Stimulated activated naive B cell treated with anti-CD40 and anti-IgM and Interleukin-4, amounts not matched to agents 10 μg/mL and 1 μg/mL and 100 μg/mL, for 72 hours (primary cell): ENCODE data around the gene KRTAP4-9.
A peak's percentile ranks its signal among the peaks of the same experiment; 100 is the strongest.
"Not testable (repeated sequence)": the region's sequence is repeated elsewhere in the genome, so short reads cannot be mapped to it uniquely, and the experiment has no call there.

ENCODE experiments used
- ATAC-seq, 2 donors: fragments of 150-1000 bp; cut with Tn5 transposase; replicated peaks; 2 replicates each; pipeline ENCODE4 v1.10.0; 2021; ENCODE audit warnings: moderate library complexity in 1 of 2
- DNase-seq: peaks from one replicate; pipeline ENCODE4 v3.0.0; 2021
- H3K27ac Mint-ChIP-seq: one replicate; pipeline ENCODE4 v1.8.0; 2022; ENCODE audit warnings: mild to moderate bottlenecking, mixed read lengths
- H3K27me3 Mint-ChIP-seq, 2 donors: one replicate each; pipeline ENCODE4 v1.8.0; 2022; ENCODE audit warnings: mixed read lengths in 2 of 2
- H3K36me3 Mint-ChIP-seq, 2 donors: one replicate each; pipeline ENCODE4 v1.8.0; 2022; ENCODE audit warnings: mixed read lengths in 2 of 2, mild to moderate bottlenecking in 1 of 2
- H3K4me1 Mint-ChIP-seq, 2 donors: one replicate each; pipeline ENCODE4 v1.8.0; 2022; ENCODE audit warnings: mixed read lengths in 2 of 2, mild to moderate bottlenecking in 1 of 2
- H3K4me3 Mint-ChIP-seq, 2 donors: one replicate each; pipeline ENCODE4 v1.8.0; 2022; ENCODE audit warnings: mild to moderate bottlenecking in 2 of 2, mixed read lengths in 2 of 2, moderate library complexity in 1 of 2
- H3K9me3 Mint-ChIP-seq, 2 donors: one replicate each; pipeline ENCODE4 v1.8.0; 2022; ENCODE audit warnings: mixed read lengths in 2 of 2, mild to moderate bottlenecking in 1 of 2

KRTAP4-9 gene

DNA sequence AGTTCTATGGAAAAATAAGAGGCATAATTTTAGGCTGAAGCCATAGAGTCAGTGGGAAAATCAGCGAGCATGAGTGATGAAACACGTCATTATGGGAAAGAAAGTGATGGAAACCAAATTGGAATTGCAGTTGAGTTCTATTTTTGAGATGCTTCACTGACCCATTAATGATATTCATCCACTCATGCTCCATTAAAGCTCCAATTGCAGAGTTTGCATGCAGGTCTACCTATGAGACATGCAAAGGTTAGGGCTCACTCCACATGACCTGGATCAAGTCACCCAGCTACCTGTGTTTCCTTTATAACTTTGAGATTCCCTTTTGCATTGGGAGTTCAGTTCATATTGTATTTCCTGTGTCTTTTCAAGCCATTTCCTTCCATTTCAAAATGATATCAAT, 31.5 kb upstream of the KRTAP4-9 start:
- Mint-ChIP-seq H3K36me3 (no peaks in the 10 kb centered on the region), H3K4me1 (peaks cover 0 to 7% of the 10 kb centered on the region in 2 donors), H3K27ac (no peak overlapping the region), H3K4me3 (no peak overlapping the region), H3K27me3 (peaks cover 11 to 19% of the 10 kb centered on the region in 2 donors), H3K9me3 (peaks cover 0 to 5% of the 10 kb centered on the region in 2 donors)
- DNase-seq: no peak
- ATAC-seq: no peak

GRCh38 chr17:41076788-41077187, 28.4 kb upstream of the KRTAP4-9 start:
- ATAC-seq (no peak), DNase-seq (no peak)
- Mint-ChIP-seq H3K27me3 (peaks cover 16 to 28% of the 10 kb centered on the region in 2 donors), H3K36me3 (no peaks in the 10 kb centered on the region), H3K4me3 (no peak overlapping the region), H3K4me1 (peaks cover 0 to 5% of the 10 kb centered on the region in 2 donors), H3K27ac (no peak overlapping the region), H3K9me3 (peaks cover 0 to 5% of the 10 kb centered on the region in 2 donors)

DNA sequence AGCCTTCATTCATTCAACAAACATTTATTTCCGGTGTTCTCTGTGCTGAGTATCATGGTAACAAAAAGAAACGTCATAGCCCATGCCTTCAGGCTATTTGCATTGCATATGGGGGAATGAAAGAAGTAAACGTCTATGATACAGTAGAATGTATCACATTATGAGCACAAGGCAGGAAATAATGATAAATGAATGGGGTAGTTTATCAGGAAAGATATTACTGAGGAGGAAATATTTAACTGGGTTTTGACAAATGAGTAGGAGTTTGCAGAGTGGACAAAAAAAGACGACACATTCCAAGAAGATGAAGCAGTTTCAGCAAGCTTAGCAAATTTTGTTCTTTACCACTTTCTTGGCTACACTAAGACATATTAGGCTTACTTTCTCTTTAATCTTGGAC, 22.6 kb upstream of the KRTAP4-9 start:
- H3K4me3 Mint-ChIP-seq: no peak overlapping the region
- no peaks in the 10 kb centered on the region for H3K36me3 Mint-ChIP-seq
- H3K27ac Mint-ChIP-seq: no peak overlapping the region
- no peaks in the 10 kb centered on the region for H3K4me1 Mint-ChIP-seq
- DNase-seq (no peak), ATAC-seq (no peak)
- H3K9me3 Mint-ChIP-seq: no peaks in the 10 kb centered on the region
- H3K27me3 Mint-ChIP-seq: peaks cover 9 to 16% of the 10 kb centered on the region in 2 donors

- not testable (repeated sequence) for H3K9me3 Mint-ChIP-seq, H3K4me3 Mint-ChIP-seq, H3K4me1 Mint-ChIP-seq, H3K36me3 Mint-ChIP-seq, ATAC-seq, DNase-seq, H3K27ac Mint-ChIP-seq
- H3K27me3 Mint-ChIP-seq: peaks cover 9 to 16% of the 10 kb centered on the region in 2 donors
Observed at GRCh38 chr17:41083427-41083826, 21.8 kb upstream of the KRTAP4-9 start.

DNA sequence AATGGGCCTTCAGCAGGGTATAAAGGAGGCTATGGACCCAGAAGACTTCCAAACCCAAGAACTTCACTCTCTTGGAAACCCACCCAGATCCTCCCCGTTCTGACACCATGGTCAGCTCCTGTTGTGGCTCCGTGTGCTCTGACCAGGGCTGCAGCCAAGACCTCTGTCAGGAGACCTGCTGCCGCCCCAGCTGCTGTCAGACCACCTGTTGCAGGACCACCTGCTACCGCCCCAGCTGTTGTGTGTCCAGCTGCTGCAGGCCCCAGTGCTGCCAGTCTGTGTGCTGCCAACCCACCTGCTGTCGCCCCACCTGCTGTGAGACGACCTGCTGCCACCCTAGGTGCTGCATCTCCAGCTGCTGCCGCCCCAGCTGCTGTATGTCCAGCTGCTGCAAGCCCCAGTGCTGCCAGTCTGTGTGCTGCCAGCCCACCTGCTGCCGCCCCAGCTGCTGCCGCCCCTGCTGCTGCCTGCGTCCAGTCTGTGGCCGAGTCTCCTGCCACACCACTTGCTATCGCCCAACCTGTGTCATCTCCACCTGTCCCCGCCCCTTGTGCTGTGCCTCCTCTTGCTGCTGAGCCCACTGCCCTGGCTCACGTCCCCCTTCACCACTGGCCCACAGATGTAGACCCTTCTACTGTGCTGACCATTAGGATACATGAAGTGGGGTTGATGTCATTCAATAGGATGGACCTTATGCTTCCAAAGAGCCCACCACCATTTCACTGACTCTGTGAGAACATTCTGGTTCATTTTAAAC, 20.9 kb upstream of the KRTAP4-9 start, which contains the start of gene KRTAP4-7:
TSS of gene KRTAP4-7 (plus strand) at position 51 of the 757 bp plus-strand sequence. CDS start at position 108, 57 bp downstream.
- not testable (repeated sequence) for H3K4me1 Mint-ChIP-seq

GRCh38 chr17:41088760-41089352, 16.3 kb upstream of the KRTAP4-9 start:
- DNase-seq, H3K4me1 Mint-ChIP-seq, H3K27me3 Mint-ChIP-seq, H3K36me3 Mint-ChIP-seq, H3K27ac Mint-ChIP-seq, H3K9me3 Mint-ChIP-seq, H3K4me3 Mint-ChIP-seq: not testable (repeated sequence)
- peak; percentile 68 to 82 for ATAC-seq

More for the DNA sequence above, 20.9 kb upstream of the KRTAP4-9 start, which contains the start of gene KRTAP4-7:
- DNase-seq, H3K36me3 Mint-ChIP-seq, H3K4me3 Mint-ChIP-seq, H3K27ac Mint-ChIP-seq, H3K9me3 Mint-ChIP-seq, ATAC-seq: not testable (repeated sequence)
- H3K27me3 Mint-ChIP-seq: peaks cover 9 to 16% of the 10 kb centered on the region in 2 donors

GRCh38 chr17:41096055-41096454, 9.1 kb upstream of the KRTAP4-9 start:
- ATAC-seq (no peak), DNase-seq (no peak)
- Mint-ChIP-seq H3K27ac (no peak overlapping the region), H3K27me3 (peaks cover 6 to 10% of the 10 kb centered on the region in 2 donors), H3K36me3 (peaks cover 0 to 4% of the 10 kb centered on the region in 2 donors), H3K9me3 (peaks cover 0 to 2% of the 10 kb centered on the region in 2 donors), H3K4me1 (peaks cover 9 to 11% of the 10 kb centered on the region in 2 donors), H3K4me3 (no peak overlapping the region)

- Mint-ChIP-seq H3K9me3 (peaks cover 0 to under 1% of the 10 kb centered on the region in 2 donors), H3K27ac (no peak within 1 kb of the TSS), H3K36me3 (peaks cover 0 to 4% of the 10 kb centered on the region in 2 donors), H3K4me1 (peaks cover 18 to 21% of the 10 kb centered on the region in 2 donors), H3K4me3 (no peak within 1 kb of the TSS), H3K27me3 (peaks cover 6 to 10% of the 10 kb centered on the region in 2 donors)
- ATAC-seq (no peak), DNase-seq (no peak)
Observed at GRCh38 chr17:41098042-41098441, 7.1 kb upstream of the KRTAP4-9 start, which contains the start of gene KRTAP4-8. Gene KRTAP4-8 (minus strand): TSS chr17:41098142. CDS start chr17:41098084, 58 bp downstream.

DNA sequence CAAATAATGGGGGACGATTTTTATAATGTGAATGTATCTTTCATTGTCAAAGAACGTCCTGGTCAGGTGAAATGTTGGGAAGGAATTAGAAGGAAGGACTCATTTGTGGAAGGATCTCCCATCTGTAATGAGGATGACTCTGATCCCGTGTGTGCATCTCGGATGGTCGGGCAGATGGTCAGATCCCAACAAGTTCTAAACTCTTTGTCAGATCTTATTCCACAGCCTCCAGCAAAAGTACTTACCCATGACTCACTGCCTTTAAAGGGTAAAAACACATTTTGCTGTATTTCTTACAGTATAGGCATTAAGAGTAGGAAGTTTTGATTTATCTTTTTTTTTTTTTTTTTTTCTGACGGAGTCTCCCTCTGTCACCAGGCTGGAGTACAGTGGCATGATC, 6.7 kb upstream of the KRTAP4-9 start:
- ATAC-seq (no peak), DNase-seq (no peak)
- H3K4me3 Mint-ChIP-seq: no peak overlapping the region
- H3K4me1 Mint-ChIP-seq: peaks cover 18 to 21% of the 10 kb centered on the region in 2 donors
- no peaks in the 10 kb centered on the region for H3K9me3 Mint-ChIP-seq
- H3K27ac Mint-ChIP-seq: no peak overlapping the region
- H3K36me3 Mint-ChIP-seq: peaks cover 0 to 4% of the 10 kb centered on the region in 2 donors
- H3K27me3 Mint-ChIP-seq: peaks cover 6 to 10% of the 10 kb centered on the region in 2 donors

DNA sequence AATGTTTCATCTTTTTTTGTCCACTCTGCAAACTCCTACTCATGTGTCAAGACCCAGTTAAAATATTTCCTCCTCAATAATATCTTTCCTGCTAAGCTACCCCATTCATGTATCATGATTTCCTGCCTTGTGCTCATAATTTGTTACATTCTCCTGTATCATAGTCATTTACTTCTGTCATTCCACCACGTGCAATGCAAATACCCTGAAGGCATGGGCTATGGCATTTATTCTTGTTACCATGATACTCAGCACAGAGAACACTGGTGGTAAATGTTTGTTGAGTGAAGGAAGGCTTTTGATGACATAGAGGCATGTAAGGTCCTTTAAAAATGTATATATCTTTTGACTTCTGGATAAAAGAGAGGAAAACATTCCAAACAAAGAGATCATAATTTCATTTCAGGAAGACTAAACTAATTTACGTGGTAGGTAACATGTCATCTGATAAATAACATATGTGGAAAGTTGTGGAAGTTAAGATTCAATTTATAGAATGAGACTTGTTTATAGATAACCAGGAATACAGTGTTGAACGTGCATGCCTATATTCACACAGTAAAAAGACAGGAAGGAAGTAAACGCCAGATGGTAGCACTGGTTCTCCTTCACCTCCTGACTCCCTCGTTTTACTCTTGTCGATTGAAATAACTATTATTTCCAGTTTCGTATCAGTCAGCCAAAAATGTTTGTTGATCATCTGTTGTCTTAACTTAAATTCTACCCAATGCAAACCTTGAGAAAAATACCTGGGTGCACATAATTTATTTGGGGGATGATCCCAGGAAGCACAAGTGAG, 5.3 kb upstream of the KRTAP4-9 start:
- peak in 1 of 2 donors; percentile 53 for ATAC-seq
- not testable (repeated sequence) for DNase-seq, H3K27me3 Mint-ChIP-seq, H3K27ac Mint-ChIP-seq, H3K9me3 Mint-ChIP-seq, H3K36me3 Mint-ChIP-seq
- H3K4me1 Mint-ChIP-seq: peaks cover 20 to 21% of the 10 kb centered on the region in 2 donors
- H3K4me3 Mint-ChIP-seq: peak overlapping the region in 1 of 2 donors; percentile 11

GRCh38 chr17:41101586-41102259, 3.5 kb upstream of the KRTAP4-9 start, which contains the start of gene KRTAP4-16:
Gene KRTAP4-16 (minus strand): TSS chr17:41102209. CDS start chr17:41102209, 0 bp downstream.
- Mint-ChIP-seq H3K27me3 (peaks cover 6 to 14% of the 10 kb centered on the region in 2 donors), H3K27ac (peak within 1 kb of the TSS; percentile 37), H3K9me3 (no peaks in the 10 kb centered on the region), H3K4me3 (no peak within 1 kb of the TSS), H3K4me1 (peaks cover 21 to 25% of the 10 kb centered on the region in 2 donors), H3K36me3 (no peaks in the 10 kb centered on the region)
- ATAC-seq: no peak
- DNase-seq: no peak

- no peak overlapping the region for H3K4me3 Mint-ChIP-seq
- peaks cover 0 to 5% of the 10 kb centered on the region in 2 donors for H3K27me3 Mint-ChIP-seq
- no peak overlapping the region for H3K27ac Mint-ChIP-seq
- no peaks in the 10 kb centered on the region for H3K36me3 Mint-ChIP-seq
- ATAC-seq: no peak
- peaks cover 36% of the 10 kb centered on the region in 2 donors for H3K4me1 Mint-ChIP-seq
- H3K9me3 Mint-ChIP-seq: no peaks in the 10 kb centered on the region
- no peak for DNase-seq
Observed at GRCh38 chr17:41103896-41104295, 1.3 kb upstream of the KRTAP4-9 start.

DNA sequence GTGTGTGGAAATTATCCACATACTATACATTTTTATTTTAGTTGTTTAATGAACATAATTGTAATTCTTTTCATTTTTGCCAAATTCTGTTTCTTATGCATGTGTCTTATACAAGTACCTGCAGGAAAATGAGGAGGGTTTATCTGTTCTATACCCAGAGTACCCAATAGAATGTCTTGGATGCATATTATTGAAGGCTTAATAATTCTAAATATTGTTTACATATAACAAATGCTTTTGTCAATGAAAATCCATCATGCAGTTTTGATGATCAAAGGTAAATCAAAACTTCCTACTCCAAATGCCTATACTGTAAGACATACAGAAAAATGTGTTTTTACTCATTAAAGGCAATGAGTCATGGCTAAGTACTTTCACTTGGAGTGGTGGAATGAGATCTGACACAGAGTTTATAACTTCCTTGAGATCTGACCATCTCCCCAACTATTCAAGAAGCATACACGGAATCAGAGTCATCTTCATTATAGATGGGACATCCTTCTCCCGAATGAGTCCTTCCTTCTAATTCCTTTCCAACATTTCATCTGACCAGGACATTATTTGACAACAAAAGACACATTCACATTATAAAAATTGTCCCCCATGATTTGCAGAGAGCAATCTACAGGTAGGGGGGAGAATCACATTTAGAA, 677 bp upstream of the KRTAP4-9 start:
- not testable (repeated sequence) for H3K4me3 Mint-ChIP-seq, H3K27me3 Mint-ChIP-seq, H3K36me3 Mint-ChIP-seq, ATAC-seq, DNase-seq, H3K9me3 Mint-ChIP-seq, H3K27ac Mint-ChIP-seq
- peaks cover 38 to 39% of the 10 kb centered on the region in 2 donors for H3K4me1 Mint-ChIP-seq
